Eye (tissue), 1 donor: Measurements from ENCODE around the gene BACE1-AS.
"Not testable (repeated sequence)": the region's sequence is repeated elsewhere in the genome, so short reads cannot be mapped to it uniquely, and the experiment has no call there.

Experiments
- DNase-seq: peaks from one replicate; pipeline ENCODE4 v3.0.0-alpha.2; 2015

Gene BACE1-AS

GRCh38 chr11:117292616-117293015 lies 1.5 kb downstream of the BACE1-AS start:
- DNase-seq: no peak

- no peak for DNase-seq
These were observed 4.4 kb downstream of the BACE1-AS start for GRCh38 chr11:117295438-117296137.

GRCh38 chr11:117296881-117297280 lies 5.7 kb downstream of the BACE1-AS start:
- no peak for DNase-seq

- DNase-seq: no peak
These were observed 7.0 kb downstream of the BACE1-AS start for GRCh38 chr11:117298195-117298594.

- peak; percentile 85 for DNase-seq
These were observed 8.5 kb downstream of the BACE1-AS start for GRCh38 chr11:117299351-117300282.

- DNase-seq: peak; percentile 84
These were observed 9.1 kb downstream of the BACE1-AS start for GRCh38 chr11:117300283-117300663.

- no peak for DNase-seq
These were observed 9.6 kb downstream of the BACE1-AS start for GRCh38 chr11:117300773-117301172.

- DNase-seq: no peak
These were observed 11.1 kb downstream of the BACE1-AS start for GRCh38 chr11:117302228-117302627.

- peak; percentile 41 for DNase-seq
These were observed 12.0 kb downstream of the BACE1-AS start for GRCh38 chr11:117303101-117303500.

GRCh38 chr11:117303646-117304315 lies 12.6 kb downstream of the BACE1-AS start:
- DNase-seq: no peak

- no peak for DNase-seq
These were observed 14.0 kb downstream of the BACE1-AS start for GRCh38 chr11:117305145-117305544.

- no peak for DNase-seq
These were observed 18.2 kb downstream of the BACE1-AS start for GRCh38 chr11:117309310-117309709.

GRCh38 chr11:117313091-117313490 lies 21.9 kb downstream of the BACE1-AS start:
- DNase-seq: no peak

GRCh38 chr11:117313828-117314768 lies 23.0 kb downstream of the BACE1-AS start:
- no peak for DNase-seq

- DNase-seq: no peak
These were observed 23.7 kb downstream of the BACE1-AS start for GRCh38 chr11:117314840-117315239.

GRCh38 chr11:117315285-117316196 lies 24.4 kb downstream of the BACE1-AS start:
- DNase-seq: peak; percentile 26

GRCh38 chr11:117316197-117316961 lies 25.2 kb downstream of the BACE1-AS start, which contains the start of gene BACE1:
Gene BACE1 (minus strand): TSS chr11:117316256. CDS start chr11:117315795, 461 bp downstream.
- DNase-seq: peak; percentile 95

GRCh38 chr11:117318738-117319137 lies 27.6 kb downstream of the BACE1-AS start:
- no peak for DNase-seq

GRCh38 chr11:117319214-117319840 lies 28.2 kb downstream of the BACE1-AS start:
- no peak for DNase-seq

GRCh38 chr11:117327255-117327566 lies 36.1 kb downstream of the BACE1-AS start:
- DNase-seq: not testable (repeated sequence)
